Ovary (tissue), 3 donors: ENCODE results near the gene PPP4R3A.

Source experiments
- CTCF ChIP-seq, 3 donors: fragments of 450-650 bp in 2 of 3; fragments of 200-600 bp in 1 of 3; IDR thresholded peaks; one replicate each; pipeline versions ENCODE4 v1.5.1 to v1.8.0; 2016 to 2022; ENCODE audit warnings: antibody characterized with exemption in 3 of 3, mild to moderate bottlenecking in 1 of 3
- EP300 ChIP-seq: sonication (generic); formaldehyde crosslinking; IDR thresholded peaks from one replicate; pipeline ENCODE4 v1.6.1; 2017; ENCODE audit warnings: antibody characterized with exemption
- POLR2A ChIP-seq: fragments of 450-650 bp; IDR thresholded peaks from one replicate; pipeline ENCODE4 v1.6.1; 2017; ENCODE audit warnings: antibody characterized with exemption, mild to moderate bottlenecking, moderate library complexity
- donor health status: DM: no; HTN: no; CAD: no.

GRCh38 chr14:91420686-91421085 lies 89.4 kb downstream of the PPP4R3A start:
- TF ChIP-seq CTCF (IDR thresholded peaks at IDR 0.05) = no peak
- TF ChIP-seq POLR2A = no peak
- no peak for TF ChIP-seq EP300
